SK-N-SH treated with all-trans-retinoic acid at 6 μM for 48 hours (cell line): ENCODE measurements around the gene RAPGEF4.

Experiments used
- ATAC-seq: fragments of 200-7000 bp; cut with Tn5 transposase; 3 replicates; pipeline ENCODE4 v1.9.1; 2020; ENCODE audit warnings: mild to moderate bottlenecking, moderate library complexity
- ARNTL ChIP-seq: fragments of 450-650 bp; formaldehyde crosslinking; IDR thresholded peaks from 2 replicates; pipeline ENCODE4 v1.5.0; 2020; ENCODE audit warnings: low read depth, mild to moderate bottlenecking, moderate library complexity, borderline replicate concordance
- BACH2 ChIP-seq: fragments of 250-450 bp; sonication (Bioruptor Pico); IDR thresholded peaks from 2 replicates; pipeline ENCODE4 v1.9.0; 2021; ENCODE audit warnings: mild to moderate bottlenecking, borderline replicate concordance
- CREB5 ChIP-seq: fragments of 250-450 bp; sonication (Bioruptor Pico); IDR thresholded peaks from 2 replicates; pipeline ENCODE4 v1.5.1; 2020; ENCODE audit warnings: low read depth, mild to moderate bottlenecking, moderate library complexity
- CSDC2 ChIP-seq: fragments of 250-450 bp; sonication (Bioruptor Pico); IDR thresholded peaks from 2 replicates; pipeline ENCODE4 v1.5.0; 2020; ENCODE audit warnings: mild to moderate bottlenecking, moderate library complexity
- CSRNP3 ChIP-seq: fragments of 250-450 bp; sonication (Bioruptor Pico); IDR thresholded peaks from 2 replicates; pipeline ENCODE4 v1.5.1; 2021; ENCODE audit warnings: mild to moderate bottlenecking, moderate library complexity
- ESRRG ChIP-seq: fragments of 250-450 bp; sonication (Bioruptor Pico); IDR thresholded peaks from 2 replicates; pipeline ENCODE4 v1.6.1; 2021; ENCODE audit warnings: mild to moderate bottlenecking
- GLIS3 ChIP-seq: fragments of 250-450 bp; sonication (Bioruptor Pico); IDR thresholded peaks from 2 replicates; pipeline ENCODE4 v1.5.0; 2020; ENCODE audit warnings: mild to moderate bottlenecking, moderate library complexity
- ISL1 ChIP-seq: fragments of 250-450 bp; sonication (Bioruptor Pico); IDR thresholded peaks from 2 replicates; pipeline ENCODE4 v2.1.2; 2022; ENCODE audit warnings: mild to moderate bottlenecking, moderate library complexity
- OSR1 ChIP-seq: fragments of 250-450 bp; sonication (Bioruptor Pico); IDR thresholded peaks from 2 replicates; pipeline ENCODE4 v1.8.0; 2022; ENCODE audit warnings: moderate library complexity, mild to moderate bottlenecking, inconsistent platforms
- PATZ1 ChIP-seq: fragments of 250-450 bp; sonication (Bioruptor Pico); IDR thresholded peaks from 2 replicates; pipeline ENCODE4 v1.8.0; 2020; ENCODE audit warnings: mild to moderate bottlenecking, moderate library complexity, borderline replicate concordance
- POU6F1 ChIP-seq: fragments of 250-450 bp; sonication (Bioruptor Pico); IDR thresholded peaks from 2 replicates; pipeline ENCODE4 v1.8.0; 2021; ENCODE audit warnings: low read depth, mild to moderate bottlenecking, moderate library complexity, borderline replicate concordance
- PPARA ChIP-seq: fragments of 250-450 bp; sonication (Bioruptor Pico); IDR thresholded peaks from 2 replicates; pipeline ENCODE4 v1.5.0; 2020; ENCODE audit warnings: mild to moderate bottlenecking, borderline replicate concordance
- RARB ChIP-seq: fragments of 250-450 bp; sonication (Bioruptor Pico); IDR thresholded peaks from 2 replicates; pipeline ENCODE4 v1.8.0; 2021; ENCODE audit warnings: mild to moderate bottlenecking, moderate library complexity
- SNAI2 ChIP-seq: fragments of 250-450 bp; sonication (Bioruptor Pico); IDR thresholded peaks from 2 replicates; pipeline ENCODE4 v1.5.0; 2020; ENCODE audit warnings: mild to moderate bottlenecking, moderate library complexity
- TCF4 ChIP-seq: fragments of 250-450 bp; sonication (Bioruptor Pico); IDR thresholded peaks from 2 replicates; pipeline ENCODE4 v1.8.0; 2021; ENCODE audit warnings: mild to moderate bottlenecking, moderate library complexity, borderline replicate concordance
- TOX ChIP-seq: fragments of 250-450 bp; sonication (Bioruptor Pico); IDR thresholded peaks from 2 replicates; pipeline ENCODE4 v1.8.0; 2021; ENCODE audit warnings: mild to moderate bottlenecking, moderate library complexity, borderline replicate concordance
- ZFP3 ChIP-seq: fragments of 250-450 bp; sonication (Bioruptor Pico); IDR thresholded peaks from 2 replicates; pipeline ENCODE4 v1.5.0; 2020; ENCODE audit warnings: mild to moderate bottlenecking, moderate library complexity
- ZFP30 ChIP-seq: fragments of 450-650 bp; formaldehyde crosslinking; IDR thresholded peaks from 2 replicates; pipeline ENCODE4 v1.5.0; 2022; ENCODE audit warnings: mild to moderate bottlenecking, moderate library complexity
- ZNF565 ChIP-seq: fragments of 450-650 bp; formaldehyde crosslinking; conservative IDR thresholded peaks from 2 replicates; pipeline ENCODE4 v1.5.0; 2020; ENCODE audit warnings: low read depth, mild to moderate bottlenecking, moderate library complexity
- ZNF70 ChIP-seq: fragments of 450-650 bp; formaldehyde crosslinking; IDR thresholded peaks from 2 replicates; pipeline ENCODE4 v1.5.0; 2020; ENCODE audit warnings: mild to moderate bottlenecking, moderate library complexity
- ZNF8 ChIP-seq: fragments of 450-650 bp; formaldehyde crosslinking; IDR thresholded peaks from 2 replicates; pipeline ENCODE4 v1.5.0; 2020; ENCODE audit warnings: mild to moderate bottlenecking, moderate library complexity

The RAPGEF4 gene

GRCh38 chr2:172950565-172950964, 214.9 kb downstream of the RAPGEF4 start (continued):
- no peak for TF ChIP-seq TOX (CRISPR knock-in tag)

- no peak for ATAC-seq
- TF ChIP-seq BACH2 (CRISPR knock-in tag) (no peak), CREB5 (CRISPR knock-in tag) (no peak), PATZ1 (CRISPR knock-in tag) (no peak), CSRNP3 (CRISPR knock-in tag) (no peak), TCF4 (CRISPR knock-in tag) (no peak), ARNTL (CRISPR knock-in tag) (no peak), RARB (no peak), CSDC2 (no peak), ZNF70 (CRISPR knock-in tag) (no peak), ZFP30 (CRISPR knock-in tag) (no peak), ZNF565 (CRISPR knock-in tag) (no peak), POU6F1 (CRISPR knock-in tag) (no peak), ESRRG (CRISPR knock-in tag) (no peak), GLIS3 (no peak), OSR1 (CRISPR knock-in tag) (no peak)
These were observed 215.9 kb downstream of the RAPGEF4 start for GRCh38 chr2:172951554-172951953.

GRCh38 chr2:172953411-172953810, 217.8 kb downstream of the RAPGEF4 start:
- no peak for ATAC-seq
- no peak for TF ChIP-seq CSRNP3 (CRISPR knock-in tag)
- TF ChIP-seq TCF4 (CRISPR knock-in tag): no peak
- TF ChIP-seq ZNF70 (CRISPR knock-in tag): no peak
- no peak for TF ChIP-seq ZFP30 (CRISPR knock-in tag)
- no peak for TF ChIP-seq ISL1 (CRISPR knock-in tag)
- no peak for TF ChIP-seq SNAI2 (CRISPR knock-in tag)
- no peak for TF ChIP-seq OSR1 (CRISPR knock-in tag)
- TF ChIP-seq ESRRG (CRISPR knock-in tag): no peak
- TF ChIP-seq ZFP3 (CRISPR knock-in tag): no peak
- TF ChIP-seq CREB5 (CRISPR knock-in tag): no peak
- TF ChIP-seq CSDC2: no peak
- TF ChIP-seq PATZ1 (CRISPR knock-in tag): no peak
- no peak for TF ChIP-seq BACH2 (CRISPR knock-in tag)
- TF ChIP-seq GLIS3: no peak
- no peak for TF ChIP-seq ZNF8 (CRISPR knock-in tag)
- no peak for TF ChIP-seq ZNF565 (CRISPR knock-in tag)
- TF ChIP-seq PPARA (CRISPR knock-in tag): no peak
- TF ChIP-seq TOX (CRISPR knock-in tag): no peak
